Parathyroid adenoma (tissue), 2 donors: ENCODE data around the gene TBC1D4.

Source experiments
- H2AFZ ChIP-seq: fragments of 300-600 bp; sonication (generic); one replicate; pipeline ENCODE4 v1.7.0; 2017; ENCODE audit warnings: antibody characterized with exemption, mild to moderate bottlenecking
- H3K27ac ChIP-seq: fragments of 300-600 bp; sonication (generic); one replicate; pipeline ENCODE4 v1.7.0; 2017
- H3K27me3 ChIP-seq: fragments of 300-600 bp; sonication (generic); one replicate; pipeline ENCODE4 v1.7.0; 2017; ENCODE audit warnings: low read length; ENCODE audit not compliant: control insufficient read depth, insufficient read depth
- H3K36me3 ChIP-seq: fragments of 300-600 bp; sonication (generic); one replicate; pipeline ENCODE4 v1.7.0; 2017; ENCODE audit warnings: low read length; ENCODE audit not compliant: control insufficient read depth, insufficient read depth
- H3K4me1 ChIP-seq: fragments of 300-600 bp; sonication (generic); one replicate; pipeline ENCODE4 v1.7.0; 2017; ENCODE audit warnings: control low read depth
- H3K4me2 ChIP-seq: fragments of 300-600 bp; sonication (generic); one replicate; pipeline ENCODE4 v1.7.0; 2017; ENCODE audit warnings: low read length
- H3K4me3 ChIP-seq: fragments of 300-600 bp; sonication (generic); one replicate; pipeline ENCODE4 v1.7.0; 2017; ENCODE audit warnings: low read depth, low read length
- H3K79me2 ChIP-seq: fragments of 300-600 bp; sonication (generic); one replicate; pipeline ENCODE4 v1.7.0; 2017; ENCODE audit warnings: control low read depth
- H3K9ac ChIP-seq: fragments of 300-600 bp; sonication (generic); one replicate; pipeline ENCODE4 v1.7.0; 2017; ENCODE audit warnings: mild to moderate bottlenecking
- H3K9me3 ChIP-seq: fragments of 300-600 bp; sonication (generic); one replicate; pipeline ENCODE4 v1.7.0; 2017; ENCODE audit warnings: low read length; ENCODE audit not compliant: control insufficient read depth
- CTCF ChIP-seq: fragments of 300-600 bp; sonication (generic); IDR thresholded peaks from one replicate; pipeline ENCODE4 v1.7.0; 2017; ENCODE audit warnings: antibody characterized with exemption, mild to moderate bottlenecking
- donor health status: primary hyperparathyroidism.

The TBC1D4 gene

DNA sequence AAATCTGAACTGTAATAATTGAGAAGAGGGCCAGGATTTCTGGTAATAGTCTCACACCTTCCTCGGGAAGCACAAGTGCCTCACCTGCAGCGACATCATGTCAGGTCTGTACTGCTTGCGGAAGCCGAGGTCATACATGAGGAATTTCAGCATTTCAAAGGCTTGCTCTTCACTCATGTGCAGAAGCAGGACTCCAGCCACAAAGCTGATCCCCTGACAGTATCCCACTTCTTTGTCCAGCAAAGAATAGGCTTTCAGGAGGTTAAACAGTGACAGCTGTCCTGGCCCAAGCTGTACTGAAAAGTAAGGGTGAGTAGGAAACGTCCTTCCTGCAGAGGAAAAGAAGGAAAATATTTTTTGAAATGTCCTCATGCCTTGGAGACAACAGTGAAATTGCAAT, 182.7 kb downstream of the TBC1D4 start:
- Histone ChIP-seq H3K9me3 (no peaks in the 10 kb centered on the region), H3K36me3 (no peaks in the 10 kb centered on the region), H3K27me3 (no peaks in the 10 kb centered on the region), H3K9ac (no peak overlapping the region), H3K79me2 (no peaks in the 10 kb centered on the region), H3K27ac (no peak overlapping the region), H3K4me3 (no peak overlapping the region), H2AFZ (no peak overlapping the region), H3K4me1 (no peaks in the 10 kb centered on the region), H3K4me2 (no peak overlapping the region)
- TF ChIP-seq CTCF = no peak

DNA sequence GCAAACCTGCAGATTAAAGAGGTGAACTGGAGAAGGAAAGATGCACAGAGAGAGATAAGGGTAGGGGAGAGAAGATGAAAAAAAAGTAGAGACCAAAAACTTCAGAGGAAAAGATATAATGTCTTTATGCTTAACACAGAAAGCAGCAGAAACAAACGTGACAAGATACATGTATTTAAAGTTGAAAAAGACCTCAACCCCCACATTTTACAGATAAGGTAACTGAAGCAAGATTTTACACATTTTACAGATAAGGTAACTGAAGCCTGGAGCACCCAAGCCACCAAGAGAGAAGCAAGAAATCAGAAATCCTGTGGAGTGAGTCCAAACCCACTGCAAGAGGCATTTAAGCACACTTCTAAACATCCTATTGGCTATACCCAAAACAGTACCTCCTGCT, 185.3 kb downstream of the TBC1D4 start:
- Histone ChIP-seq H3K27ac (no peak overlapping the region), H3K9ac (no peak overlapping the region), H3K9me3 (no peaks in the 10 kb centered on the region), H3K79me2 (no peaks in the 10 kb centered on the region), H3K4me2 (no peak overlapping the region), H2AFZ (no peak overlapping the region), H3K27me3 (no peaks in the 10 kb centered on the region), H3K4me1 (no peaks in the 10 kb centered on the region), H3K36me3 (no peaks in the 10 kb centered on the region), H3K4me3 (no peak overlapping the region)
- TF ChIP-seq CTCF = no peak

DNA sequence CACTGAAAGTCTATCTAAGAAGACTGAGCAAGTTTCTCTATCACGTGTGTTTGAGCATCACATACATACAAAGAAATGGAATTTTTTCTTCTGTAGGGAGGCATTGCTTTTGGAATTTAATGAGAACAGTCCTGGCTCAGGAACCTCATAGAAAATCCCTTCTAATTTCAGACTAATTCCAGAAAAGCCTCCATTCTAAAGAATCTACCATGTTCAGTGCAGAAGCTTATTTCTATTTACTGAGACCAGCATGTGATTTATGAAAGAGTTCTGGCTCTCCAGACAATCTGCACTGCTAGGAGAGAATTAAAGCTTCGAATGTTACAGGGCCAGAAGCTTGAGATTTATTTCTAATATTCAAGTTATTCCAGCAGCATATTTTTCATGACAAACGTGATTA, 186.8 kb downstream of the TBC1D4 start:
- no peak overlapping the region for H3K4me3 ChIP-seq
- H3K27ac ChIP-seq = no peak overlapping the region
- H3K27me3 ChIP-seq = no peaks in the 10 kb centered on the region

GRCh38 chr13:75294110-75294509, 187.9 kb downstream of the TBC1D4 start:
- no peak overlapping the region for H3K4me2 ChIP-seq
- H3K4me1 ChIP-seq = no peaks in the 10 kb centered on the region
- H3K9me3 ChIP-seq = no peaks in the 10 kb centered on the region
- TF ChIP-seq CTCF = no peak
- H3K9ac ChIP-seq = no peak overlapping the region
- H3K36me3 ChIP-seq = no peaks in the 10 kb centered on the region
- no peak overlapping the region for H3K4me3 ChIP-seq
- H3K27ac ChIP-seq = no peak overlapping the region
- no peaks in the 10 kb centered on the region for H3K79me2 ChIP-seq
- no peaks in the 10 kb centered on the region for H3K27me3 ChIP-seq
- H2AFZ ChIP-seq = no peak overlapping the region

More for the DNA sequence above, 186.8 kb downstream of the TBC1D4 start:
- H3K36me3 ChIP-seq = no peaks in the 10 kb centered on the region
- H3K9me3 ChIP-seq = no peaks in the 10 kb centered on the region
- no peak for TF ChIP-seq CTCF
- no peaks in the 10 kb centered on the region for H3K79me2 ChIP-seq
- no peak overlapping the region for H3K4me2 ChIP-seq
- no peaks in the 10 kb centered on the region for H3K4me1 ChIP-seq
- H3K9ac ChIP-seq = no peak overlapping the region
- no peak overlapping the region for H2AFZ ChIP-seq

- H3K9ac ChIP-seq = no peak overlapping the region
Observed at GRCh38 chr13:75285310-75285709, 196.7 kb downstream of the TBC1D4 start.

More at GRCh38 chr13:75285310-75285709, 196.7 kb downstream of the TBC1D4 start:
- H3K27ac ChIP-seq = no peak overlapping the region
- H3K27me3 ChIP-seq = no peaks in the 10 kb centered on the region
- no peaks in the 10 kb centered on the region for H3K4me1 ChIP-seq
- H3K4me3 ChIP-seq = no peak overlapping the region
- H3K79me2 ChIP-seq = no peaks in the 10 kb centered on the region
- no peak overlapping the region for H2AFZ ChIP-seq
- no peaks in the 10 kb centered on the region for H3K9me3 ChIP-seq
- TF ChIP-seq CTCF = no peak
- no peak overlapping the region for H3K4me2 ChIP-seq
- no peaks in the 10 kb centered on the region for H3K36me3 ChIP-seq
